HG02884 (cell line): Measurements from ENCODE around the gene HYAL3.
"Not testable (repeated sequence)": the region's sequence is repeated elsewhere in the genome, so short reads cannot be mapped to it uniquely, and the experiment has no call there.

Source experiments
- ATAC-seq: cut with Tn5 transposase; IDR thresholded peaks from one replicate; pipeline ENCODE4 v1.9.1; 2021; ENCODE audit warnings: mild to moderate bottlenecking, moderate library complexity; ENCODE audit not compliant: unreplicated experiment

Gene HYAL3

DNA sequence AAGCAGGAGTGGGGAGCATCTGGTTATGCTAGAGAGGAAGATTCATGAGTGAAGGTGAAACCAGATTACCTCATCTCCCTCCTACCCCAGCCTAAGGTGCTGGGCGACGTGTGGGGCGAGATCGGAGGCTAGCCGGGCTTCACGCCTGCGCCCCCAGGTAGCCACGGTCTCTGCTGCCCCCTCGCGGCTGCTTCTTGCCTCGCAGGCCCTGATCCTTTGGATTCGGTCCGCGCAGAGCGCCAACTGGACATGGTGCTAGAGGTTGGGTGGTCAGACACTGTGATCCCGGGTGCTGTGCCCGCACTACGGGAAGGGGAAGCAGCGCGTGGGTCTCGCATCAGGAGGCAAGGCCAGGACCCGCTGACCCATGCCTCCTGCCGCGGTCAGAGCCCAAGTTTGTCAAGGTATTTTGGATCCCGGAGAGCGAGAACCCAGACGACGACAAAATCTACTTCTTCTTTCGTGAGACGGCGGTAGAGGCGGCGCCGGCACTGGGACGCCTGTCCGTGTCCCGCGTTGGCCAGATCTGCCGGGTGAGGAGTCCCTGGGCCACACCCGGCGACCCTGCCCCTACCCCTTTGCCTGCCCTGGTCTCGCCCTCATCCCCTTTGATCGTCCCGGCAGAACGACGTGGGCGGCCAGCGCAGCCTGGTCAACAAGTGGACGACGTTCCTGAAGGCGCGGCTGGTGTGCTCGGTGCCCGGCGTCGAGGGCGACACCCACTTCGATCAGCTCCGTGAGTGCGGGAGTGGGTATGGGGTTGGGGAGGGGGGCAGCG lies 26.1 kb downstream of the HYAL3 start:
- peak; percentile 87 for ATAC-seq

DNA sequence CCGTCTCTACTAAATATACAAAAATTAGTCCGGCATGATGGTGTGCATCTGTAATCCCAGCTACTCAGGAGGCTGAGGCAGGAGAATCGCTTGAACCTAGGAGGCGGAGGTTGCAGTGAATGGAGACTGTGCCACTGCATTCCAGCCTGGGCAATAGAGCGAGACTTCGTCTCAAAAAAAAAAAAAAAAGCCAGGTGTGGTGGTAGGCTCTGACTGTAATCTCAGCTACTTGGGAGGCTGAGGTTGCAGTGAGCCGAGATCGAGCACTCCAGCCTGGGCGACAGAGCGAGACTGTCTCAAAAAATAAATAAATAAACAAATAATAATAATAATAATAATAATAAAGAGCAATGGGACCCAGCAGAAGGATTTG lies 26.7 kb downstream of the HYAL3 start:
- not testable (repeated sequence) for ATAC-seq

DNA sequence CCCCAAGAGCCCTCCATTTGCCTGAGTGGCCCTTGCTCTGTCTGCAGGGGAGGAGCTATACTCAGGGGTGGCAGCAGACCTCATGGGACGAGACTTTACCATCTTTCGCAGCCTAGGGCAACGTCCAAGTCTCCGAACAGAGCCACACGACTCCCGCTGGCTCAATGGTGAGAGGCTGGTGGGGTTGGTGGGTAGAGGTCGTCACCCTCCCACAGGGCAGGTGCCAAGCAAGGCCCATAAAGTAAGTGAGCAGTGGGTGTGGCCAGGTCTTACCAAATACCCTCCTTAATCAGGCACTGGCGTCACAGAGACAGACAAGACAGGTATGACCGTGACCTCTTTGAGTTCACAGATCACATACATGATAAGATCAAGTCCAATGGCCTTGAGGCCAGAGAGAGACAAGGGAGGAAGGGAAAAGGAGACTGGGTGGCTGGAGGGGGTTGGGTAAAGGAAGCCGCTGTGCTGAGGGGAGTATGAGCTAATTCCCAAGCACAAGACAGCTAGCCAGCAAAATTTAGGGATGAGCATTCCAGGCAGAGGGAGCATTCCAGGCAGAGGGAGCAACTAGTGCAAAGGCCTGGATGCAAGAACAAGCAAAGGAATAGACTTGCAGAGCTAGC lies 27.8 kb downstream of the HYAL3 start:
- no peak for ATAC-seq

DNA sequence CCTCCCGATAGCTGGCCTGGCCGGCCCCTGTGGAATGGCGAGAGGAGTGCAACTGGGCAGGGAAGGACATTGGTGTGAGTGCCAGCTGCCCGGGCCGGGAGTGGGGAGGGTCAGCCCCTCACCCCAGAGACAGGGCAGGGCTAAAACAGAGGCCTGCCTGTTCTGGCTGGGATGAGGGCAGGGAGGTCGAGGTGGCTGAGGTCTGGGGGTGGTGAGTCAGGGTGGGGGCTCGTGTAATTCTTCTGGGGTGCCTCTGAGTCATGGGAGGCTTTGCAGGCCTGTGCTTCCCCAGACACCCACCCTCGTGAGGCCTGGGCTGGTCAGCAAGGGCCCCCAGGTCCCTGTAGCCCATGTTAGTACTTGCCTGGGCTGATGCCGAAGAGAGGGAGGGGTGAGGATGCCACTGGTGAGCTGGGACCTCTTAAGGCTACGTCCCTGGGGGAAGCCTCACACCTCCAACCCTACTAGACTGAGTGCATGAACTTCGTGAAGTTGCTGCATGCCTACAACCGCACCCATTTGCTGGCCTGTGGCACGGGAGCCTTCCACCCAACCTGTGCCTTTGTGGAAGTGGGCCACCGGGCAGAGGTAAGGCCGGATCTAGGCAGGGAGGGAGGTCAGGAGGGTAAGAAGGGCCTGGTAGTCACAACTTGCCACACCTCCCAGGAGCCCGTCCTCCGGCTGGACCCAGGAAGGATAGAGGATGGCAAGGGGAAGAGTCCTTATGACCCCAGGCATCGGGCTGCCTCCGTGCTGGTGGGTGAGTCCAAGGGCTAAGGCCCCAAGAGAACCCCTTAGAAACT lies 28.6 kb downstream of the HYAL3 start:
- no peak for ATAC-seq

DNA sequence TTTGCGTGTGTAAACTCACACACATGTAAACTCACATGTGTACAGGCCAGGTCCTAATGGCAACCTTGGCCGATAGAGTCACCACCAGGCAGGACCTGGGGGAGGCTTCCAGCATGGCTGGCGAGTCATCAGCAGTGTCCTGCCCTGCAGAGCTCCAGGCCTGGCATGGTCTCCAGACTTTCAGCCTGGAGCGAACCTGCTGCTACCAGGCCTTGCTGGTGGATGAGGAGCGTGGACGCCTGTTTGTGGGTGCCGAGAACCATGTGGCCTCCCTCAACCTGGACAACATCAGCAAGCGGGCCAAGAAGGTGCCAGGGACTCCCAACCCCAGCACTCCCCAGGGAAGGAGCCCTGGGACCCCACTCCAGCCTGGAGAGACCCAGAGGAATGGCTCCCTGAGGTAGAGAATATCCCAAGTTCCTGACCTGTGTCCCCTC lies 29.2 kb downstream of the HYAL3 start:
- no peak for ATAC-seq

DNA sequence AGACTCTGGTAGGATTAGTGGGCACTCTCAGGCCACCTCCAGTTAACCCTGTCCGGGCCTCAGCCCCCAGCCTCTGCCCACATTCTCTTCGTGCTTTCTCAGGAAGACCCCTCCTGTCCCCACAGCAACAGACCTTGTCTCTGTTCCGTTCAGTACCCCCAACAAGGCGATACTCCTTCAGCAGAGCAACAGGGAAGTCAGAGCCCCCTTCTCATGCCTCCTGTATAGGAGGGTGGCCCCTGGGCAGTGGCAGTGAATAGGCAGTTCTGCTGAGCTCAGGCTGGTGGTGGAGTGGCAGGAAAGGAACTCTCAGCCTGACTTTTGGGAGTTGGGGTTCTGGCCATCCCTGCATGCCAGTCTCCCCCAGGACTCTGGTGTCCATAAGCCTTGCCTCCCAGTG lies 29.7 kb downstream of the HYAL3 start:
- no peak for ATAC-seq

DNA sequence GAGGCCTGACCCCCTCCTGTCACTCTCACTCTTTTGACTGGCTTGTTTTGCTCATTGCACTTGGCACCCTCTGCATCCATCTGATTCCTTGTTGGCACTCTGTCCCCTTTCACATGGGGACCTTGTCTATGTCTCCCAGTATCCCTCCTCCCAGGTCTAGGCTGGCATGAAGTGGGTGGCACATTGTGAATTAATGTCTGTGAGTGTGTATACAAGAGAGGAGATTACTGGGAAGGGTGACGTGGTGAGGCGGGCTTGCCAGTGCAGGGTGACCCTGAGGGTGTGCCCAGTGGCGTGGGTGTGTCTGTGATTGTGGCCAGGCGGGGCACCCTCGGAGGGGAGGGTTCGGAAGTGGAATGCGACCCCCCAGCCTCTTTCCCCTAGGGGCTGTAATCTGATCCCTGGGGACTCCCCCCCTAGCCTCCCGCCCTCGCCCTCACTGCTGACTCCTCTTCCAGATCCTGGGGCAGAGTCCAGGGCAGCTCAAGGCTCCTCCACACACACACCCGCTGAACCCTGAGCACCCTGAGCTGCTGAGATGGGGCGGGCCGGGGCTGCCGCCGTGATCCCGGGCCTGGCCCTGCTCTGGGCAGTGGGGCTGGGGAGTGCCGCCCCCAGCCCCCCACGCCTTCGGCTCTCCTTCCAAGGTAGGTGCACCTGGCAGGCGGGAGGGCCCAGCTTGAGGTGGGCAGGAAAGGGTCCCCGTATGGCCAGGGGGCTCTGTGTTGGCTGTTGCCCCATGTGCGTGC lies 30.3 kb downstream of the HYAL3 start, which contains the start of gene SEMA3B:
SEMA3B (plus strand) TSS at position 445 of the 749 bp plus-strand sequence; CDS start at position 539, 94 bp downstream.
- ATAC-seq: no peak

DNA sequence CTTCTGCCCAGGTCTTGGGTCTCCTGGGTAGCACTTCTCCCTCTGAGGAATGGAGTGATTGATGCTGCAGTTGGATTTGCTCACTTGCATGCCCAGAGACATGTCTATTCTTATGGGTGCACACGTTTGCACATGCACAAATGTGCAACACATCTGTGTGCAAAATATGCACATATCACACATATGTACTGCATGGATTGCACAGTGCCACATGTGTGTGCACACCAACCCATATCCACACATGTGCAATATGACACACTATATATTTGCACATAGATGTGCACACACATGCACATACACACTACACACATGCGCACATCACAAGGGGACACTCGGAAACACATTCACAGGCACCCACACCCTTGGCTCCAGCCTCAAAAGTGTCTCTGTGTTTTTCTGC lies 30.9 kb downstream of the HYAL3 start:
- ATAC-seq: no peak

DNA sequence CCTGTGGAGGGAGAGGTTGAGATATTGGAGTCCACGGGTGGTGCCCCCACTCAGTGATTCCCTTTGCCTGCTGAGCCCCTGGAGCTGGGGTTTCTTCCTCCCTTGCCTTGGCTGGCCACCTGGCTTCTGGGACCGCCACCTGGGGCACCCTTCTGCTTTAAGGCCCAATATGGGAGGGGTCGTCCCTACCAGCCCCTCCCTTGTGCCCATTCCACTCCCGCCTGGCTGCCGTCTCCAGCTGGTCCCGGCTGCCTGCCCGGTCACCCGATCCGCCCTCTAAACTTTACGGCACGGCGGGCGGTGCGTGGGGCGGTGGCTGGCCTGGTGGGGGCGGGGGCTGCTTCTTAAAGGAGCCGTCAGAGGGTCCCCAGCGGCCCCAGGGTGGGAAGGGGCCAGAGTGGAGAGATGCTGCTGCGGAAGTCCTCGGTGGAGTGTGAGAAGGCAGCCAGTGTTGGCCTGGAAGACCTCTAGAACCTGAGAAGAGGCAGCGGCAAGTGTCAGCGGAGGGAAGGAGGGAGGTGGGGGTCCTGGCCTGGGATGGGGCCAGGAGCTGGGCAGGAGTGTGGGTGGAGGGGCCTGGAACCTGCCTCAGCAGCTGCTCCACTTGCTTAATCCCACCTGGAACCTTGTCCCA lies 31.8 kb downstream of the HYAL3 start:
- ATAC-seq: no peak

DNA sequence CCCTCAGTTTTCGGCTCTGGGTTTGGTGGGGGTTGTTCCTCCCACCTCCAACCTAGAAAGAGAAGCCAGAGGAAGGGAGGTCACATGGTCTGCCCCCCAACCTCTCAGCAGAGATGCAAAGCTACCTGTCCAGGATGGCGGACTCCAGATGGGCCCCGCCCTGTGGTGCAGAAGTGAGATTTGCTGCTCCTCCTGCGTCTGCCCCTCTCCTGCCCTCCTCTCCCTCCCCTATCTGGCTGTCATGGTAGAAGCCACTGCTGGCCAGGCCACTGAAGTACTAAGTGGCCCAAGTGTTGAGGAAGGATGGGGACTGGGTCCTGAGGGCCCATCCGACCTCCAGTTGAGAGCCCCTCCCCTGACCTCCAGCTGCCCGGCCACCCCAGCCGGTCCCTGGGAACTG lies 32.4 kb downstream of the HYAL3 start:
- no peak for ATAC-seq

DNA sequence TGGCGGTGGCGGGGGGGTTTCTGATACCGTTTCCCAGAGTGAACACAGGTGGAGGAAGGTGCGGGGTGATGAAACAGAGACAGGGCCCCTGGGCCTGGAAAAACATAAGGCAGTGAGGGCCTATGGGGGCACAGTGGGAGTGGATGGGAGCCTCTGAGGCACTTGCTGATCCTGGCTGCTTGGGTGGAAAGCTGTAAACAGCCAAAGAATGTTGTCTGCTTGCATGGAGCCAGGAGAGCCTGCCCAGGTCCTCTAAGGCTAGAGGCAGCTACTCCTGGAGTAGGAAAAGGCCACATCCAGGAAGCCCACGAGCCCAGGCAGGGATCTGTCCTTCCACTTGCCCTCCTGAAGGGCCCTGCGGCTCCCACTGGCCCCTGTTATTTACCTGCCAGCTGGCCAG lies 33.2 kb downstream of the HYAL3 start:
- ATAC-seq: no peak

DNA sequence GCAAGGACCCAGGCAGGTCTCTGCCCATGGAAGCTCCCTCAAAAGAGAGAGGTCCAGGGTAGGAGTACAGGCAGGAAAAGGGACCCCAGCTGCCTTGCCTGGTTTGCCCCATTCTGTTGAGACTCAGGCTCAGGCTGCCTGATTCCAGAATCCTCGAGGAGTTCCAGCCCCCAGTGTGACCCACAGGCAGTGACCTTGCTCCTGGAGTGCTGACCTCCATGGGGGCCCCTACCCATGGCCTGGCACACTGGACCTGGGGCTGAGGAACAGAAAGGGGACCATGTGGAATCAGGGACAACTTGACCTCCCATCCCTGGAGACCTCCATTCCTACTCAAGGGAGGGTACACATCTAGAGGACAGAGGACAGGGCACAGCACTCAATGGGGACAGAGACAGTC lies 33.6 kb downstream of the HYAL3 start:
- no peak for ATAC-seq

DNA sequence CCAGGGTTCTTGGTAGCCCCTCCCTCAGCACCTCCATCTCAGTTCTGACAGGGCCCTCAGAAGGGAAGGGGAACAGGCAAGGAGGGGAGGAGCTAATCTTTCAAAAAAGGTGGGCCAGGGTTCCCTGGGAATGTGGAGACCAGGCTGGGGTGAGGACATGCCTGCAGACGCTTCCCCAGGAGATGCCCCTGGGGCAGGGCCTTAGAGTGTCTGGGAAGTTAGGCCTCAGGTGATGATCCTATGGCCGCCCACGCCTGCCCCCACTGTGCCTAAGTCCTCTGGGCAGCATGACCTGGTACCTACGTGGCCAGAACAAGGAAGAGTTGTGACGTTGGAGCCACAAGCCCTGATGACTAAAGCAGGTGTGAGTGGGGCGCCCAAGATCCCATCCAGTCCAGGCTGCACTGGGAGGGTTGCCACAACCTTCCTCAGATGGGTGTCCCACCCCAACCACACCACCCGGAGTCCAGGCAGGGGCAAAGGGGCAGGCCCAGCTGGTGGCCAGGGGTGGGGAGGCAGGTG lies 34.2 kb downstream of the HYAL3 start:
- no peak for ATAC-seq

DNA sequence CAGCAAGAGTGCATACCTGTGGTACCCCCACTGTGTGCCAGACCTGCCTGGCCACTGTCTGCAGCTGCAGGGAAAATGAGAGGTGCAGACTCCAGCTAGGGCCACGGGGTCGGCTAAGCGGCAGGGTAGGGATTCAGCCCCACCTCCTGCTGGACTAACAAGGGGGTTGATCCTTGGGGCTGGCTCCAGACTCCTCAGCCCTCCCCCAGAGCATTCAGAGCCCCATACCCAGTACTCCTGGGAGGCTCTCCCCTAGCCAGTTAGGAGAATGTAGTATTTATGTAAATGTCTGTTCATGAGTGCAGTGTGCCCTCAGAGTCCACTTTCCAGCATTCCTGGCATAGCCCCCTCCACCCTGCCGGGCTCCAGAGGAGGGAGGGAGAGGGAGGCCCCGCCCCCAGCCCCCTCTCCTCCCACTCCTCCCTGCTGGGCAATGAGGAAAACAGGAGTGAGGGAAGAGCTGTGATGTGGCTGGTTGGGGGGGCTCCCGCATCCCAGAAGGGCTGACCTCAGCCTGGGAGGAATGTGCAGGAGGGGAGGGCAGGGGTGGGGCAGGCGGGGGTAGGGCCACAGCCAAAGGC lies 34.7 kb downstream of the HYAL3 start:
- ATAC-seq: no peak

DNA sequence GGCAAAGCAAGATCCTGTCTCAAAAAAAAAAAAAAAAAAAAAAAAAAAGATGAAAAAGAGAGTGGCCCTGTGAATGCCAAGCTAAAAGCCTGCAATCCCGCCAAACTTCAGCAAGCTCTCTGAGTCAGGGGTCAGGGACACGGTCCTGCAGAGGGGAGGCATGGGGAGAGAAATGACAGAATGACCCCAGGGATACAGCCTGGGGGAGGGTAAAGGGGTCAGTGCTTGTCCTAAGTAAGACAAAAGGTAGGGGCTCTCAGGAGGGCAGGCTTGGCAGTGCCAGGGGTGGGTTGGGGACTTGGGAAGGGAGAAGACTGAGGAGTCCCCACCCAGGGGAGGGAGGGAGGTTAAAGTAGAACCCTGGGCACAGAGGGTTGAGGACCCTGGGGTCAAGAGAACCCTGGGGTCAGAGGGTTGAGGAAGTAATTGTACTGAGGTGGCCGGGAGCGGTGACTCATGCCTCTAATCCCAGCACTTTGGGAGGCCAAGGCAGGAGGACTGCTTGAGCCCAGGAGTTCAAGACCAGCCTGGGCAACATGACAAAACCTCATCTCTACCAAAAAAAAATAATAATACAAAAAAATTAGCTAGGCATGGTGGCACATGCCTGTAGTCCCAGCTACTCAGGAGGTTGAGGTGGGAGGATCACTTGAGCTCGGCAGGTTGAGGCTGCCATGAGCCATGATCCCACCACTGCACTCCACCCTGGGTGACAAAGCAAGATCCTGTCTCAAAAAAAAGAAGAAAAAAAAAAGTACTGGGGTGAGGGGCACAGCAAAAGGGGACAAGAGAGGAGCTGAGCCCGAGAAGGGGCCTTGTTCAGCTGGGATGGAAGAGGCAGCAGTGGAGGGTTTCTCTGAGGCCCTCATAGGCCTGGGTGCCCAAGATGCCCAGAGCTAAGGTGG lies 35.5 kb downstream of the HYAL3 start:
- no peak for ATAC-seq

DNA sequence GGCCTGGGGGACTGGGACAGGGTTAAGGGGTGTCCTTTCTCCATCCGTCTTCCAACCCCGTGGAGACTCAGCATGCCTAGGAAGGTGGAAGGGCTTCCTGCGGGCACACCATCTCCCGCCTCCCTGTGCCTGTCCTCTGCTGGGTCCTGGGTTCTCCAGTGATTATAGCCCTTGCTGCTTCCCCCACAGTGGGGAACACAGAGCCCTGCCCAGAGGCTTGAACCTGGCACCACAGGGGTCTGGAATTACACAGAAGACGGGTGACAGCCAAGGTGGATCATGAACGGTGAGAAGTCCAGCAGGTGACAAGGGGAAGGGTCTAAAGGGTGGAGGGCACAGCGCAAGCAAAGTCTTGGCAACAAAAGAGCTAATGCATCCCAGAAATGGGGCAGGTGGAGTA lies 36.4 kb downstream of the HYAL3 start:
- no peak for ATAC-seq

DNA sequence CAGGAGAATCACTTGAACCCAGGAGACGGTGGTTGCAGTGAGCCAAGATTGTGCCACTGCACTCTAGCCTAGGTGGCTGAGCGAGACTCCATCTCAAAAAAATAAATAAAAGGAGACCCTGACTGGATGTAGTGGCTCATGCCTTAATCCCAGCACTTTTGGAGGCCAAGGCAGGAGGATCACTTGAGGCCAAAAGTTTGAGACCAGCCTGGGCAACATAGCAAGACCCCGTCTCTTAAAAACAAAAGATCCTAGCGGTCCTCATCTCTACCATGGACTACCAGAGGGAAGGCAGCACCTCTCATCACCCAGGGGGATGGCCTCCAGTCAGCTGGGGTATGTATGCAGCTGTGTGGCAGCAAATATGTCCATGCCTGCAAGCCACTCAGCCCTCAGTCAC lies 37.0 kb downstream of the HYAL3 start:
- ATAC-seq: not testable (repeated sequence)

DNA sequence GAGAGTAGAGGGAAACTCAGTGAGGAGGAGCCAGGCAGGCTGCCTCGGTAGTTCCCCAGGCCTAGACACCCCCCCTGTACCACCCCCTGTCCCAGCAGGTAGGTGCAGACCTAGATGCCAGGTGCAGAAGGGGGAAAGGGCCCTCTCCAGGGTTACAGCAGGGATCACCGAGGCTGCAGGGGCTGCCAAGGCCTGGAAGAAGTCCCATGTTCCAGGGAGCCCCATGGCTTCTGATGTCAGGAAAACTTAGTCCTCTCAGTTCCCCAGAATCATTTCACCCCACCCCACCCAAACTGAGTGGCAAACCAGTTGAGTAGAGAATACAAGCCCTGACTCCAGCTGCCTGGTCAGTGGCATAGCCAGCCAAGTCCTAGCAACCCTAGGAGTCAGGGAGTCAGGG lies 37.7 kb downstream of the HYAL3 start:
- no peak for ATAC-seq

DNA sequence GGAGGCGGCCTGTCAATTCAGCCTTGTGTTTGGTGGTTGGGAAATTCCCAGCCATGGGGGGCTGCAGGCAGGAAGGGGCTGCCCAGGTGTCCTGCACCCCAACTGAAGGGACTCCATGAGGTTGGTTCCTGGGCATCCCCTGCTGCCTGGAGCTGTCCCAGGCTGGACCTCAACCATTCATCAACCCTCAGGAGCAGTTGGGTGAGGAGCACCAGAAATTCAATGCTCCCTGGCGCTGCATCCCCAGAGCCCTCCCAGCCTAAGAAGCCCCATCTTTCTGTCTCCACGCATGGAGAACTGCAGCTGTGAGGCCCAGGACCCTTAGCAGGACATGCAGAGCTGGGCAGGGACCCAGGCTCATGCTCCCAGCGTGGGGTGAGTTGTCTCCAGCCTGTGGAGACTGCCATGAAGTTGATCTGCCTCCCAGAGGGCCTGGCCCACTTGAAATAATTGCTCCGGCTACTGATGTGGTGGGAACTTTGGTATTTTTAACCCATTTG lies 38.2 kb downstream of the HYAL3 start:
- no peak for ATAC-seq
